Upper lobe of right lung (tissue), 1 donor: ENCODE data around the gene C14orf132. TPM values are rescaled to one million over a fixed set of nuclear protein-coding genes. Genes with fewer than 3 reads are reported as not detected.

Experiments used
- ATAC-seq: fragments of 200-7000 bp; cut with Tn5 transposase; one replicate; pipeline ENCODE4 v1.9.1; 2020; ENCODE audit warnings: mild to moderate bottlenecking, moderate library complexity
- DNase-seq: peaks from one replicate; pipeline ENCODE4 v3.0.0-alpha.2; 2020
- H3K27ac ChIP-seq: fragments of 200-600 bp; one replicate; pipeline ENCODE4 v1.8.0; 2022
- H3K27me3 ChIP-seq: fragments of 200-600 bp; one replicate; pipeline ENCODE4 v1.8.0; 2022; ENCODE audit warnings: mild to moderate bottlenecking
- H3K36me3 ChIP-seq: fragments of 200-600 bp; one replicate; pipeline ENCODE4 v1.8.0; 2022
- H3K4me1 ChIP-seq: fragments of 200-600 bp; one replicate; pipeline ENCODE4 v1.8.0; 2022
- H3K4me3 ChIP-seq: fragments of 200-600 bp; one replicate; pipeline ENCODE4 v1.8.0; 2022; ENCODE audit warnings: mild to moderate bottlenecking
- H3K9me3 ChIP-seq: fragments of 200-600 bp; one replicate; pipeline ENCODE4 v1.8.0; 2022
- intact Hi-C: fragments of 100-400 bp; cut with DNase I; formaldehyde crosslinking; loops from one replicate; pipeline ENCODE4 v1.11.0; 2022
- total RNA-seq: library from RNA; stranded (reverse); fragmentation: NEBNext Ultra II Directional; extraction: Animal tissue kit (Norgen Biotek cat#: 25700); gene quantifications from one replicate; pipeline ENCODE4 v1.2.1, GENCODE V29; 2021
- TF ChIP-seq, protein P1 (sequence below): fragments of 200-600 bp; IDR thresholded peaks from one replicate; pipeline ENCODE4 v1.8.0; 2022; ENCODE audit warnings: antibody characterized with exemption
- donor health status: DM: no; HTN: yes; CAD: no; lungs with severe emphysema.

C14orf132 gene
- total RNA-seq, 1 donor from 2014 or later: 63.1 TPM

DNA sequence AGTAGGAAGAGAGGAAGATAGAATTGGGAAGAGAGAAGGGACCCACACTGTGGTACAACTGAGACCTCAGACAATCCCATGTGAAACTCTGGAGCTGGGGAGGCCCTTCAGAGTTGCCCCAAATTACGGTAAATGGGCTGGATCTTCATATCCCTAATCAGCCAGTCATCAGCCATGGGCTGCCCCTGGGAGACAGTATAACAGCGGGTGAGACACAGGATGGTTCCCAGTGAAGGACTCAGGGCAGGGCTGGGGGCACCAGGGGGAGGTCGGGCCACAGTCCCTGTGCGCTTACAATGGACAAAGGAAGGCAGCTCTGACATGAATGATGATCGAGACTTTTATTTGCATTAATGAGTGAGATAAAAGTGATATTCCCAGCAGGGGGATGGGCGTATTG, 91.2 kb downstream of the C14orf132 start:
- Histone ChIP-seq H3K36me3 (no peaks in the 10 kb centered on the region), H3K4me3 (no peak overlapping the region), H3K27ac (no peak overlapping the region), H3K27me3 (no peaks in the 10 kb centered on the region), H3K9me3 (no peaks in the 10 kb centered on the region), H3K4me1 (peaks cover 18% of the 10 kb centered on the region)
- ATAC-seq: no peak
- no peak for DNase-seq
- TF ChIP-seq, protein P1, sequence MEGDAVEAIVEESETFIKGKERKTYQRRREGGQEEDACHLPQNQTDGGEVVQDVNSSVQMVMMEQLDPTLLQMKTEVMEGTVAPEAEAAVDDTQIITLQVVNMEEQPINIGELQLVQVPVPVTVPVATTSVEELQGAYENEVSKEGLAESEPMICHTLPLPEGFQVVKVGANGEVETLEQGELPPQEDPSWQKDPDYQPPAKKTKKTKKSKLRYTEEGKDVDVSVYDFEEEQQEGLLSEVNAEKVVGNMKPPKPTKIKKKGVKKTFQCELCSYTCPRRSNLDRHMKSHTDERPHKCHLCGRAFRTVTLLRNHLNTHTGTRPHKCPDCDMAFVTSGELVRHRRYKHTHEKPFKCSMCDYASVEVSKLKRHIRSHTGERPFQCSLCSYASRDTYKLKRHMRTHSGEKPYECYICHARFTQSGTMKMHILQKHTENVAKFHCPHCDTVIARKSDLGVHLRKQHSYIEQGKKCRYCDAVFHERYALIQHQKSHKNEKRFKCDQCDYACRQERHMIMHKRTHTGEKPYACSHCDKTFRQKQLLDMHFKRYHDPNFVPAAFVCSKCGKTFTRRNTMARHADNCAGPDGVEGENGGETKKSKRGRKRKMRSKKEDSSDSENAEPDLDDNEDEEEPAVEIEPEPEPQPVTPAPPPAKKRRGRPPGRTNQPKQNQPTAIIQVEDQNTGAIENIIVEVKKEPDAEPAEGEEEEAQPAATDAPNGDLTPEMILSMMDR: no peak
- intact Hi-C loops: no loop called here

GRCh38 chr14:96130854-96131253, 91.7 kb downstream of the C14orf132 start:
- TF ChIP-seq, protein P1: no peak
- no peak overlapping the region for H3K4me3 ChIP-seq
- no peaks in the 10 kb centered on the region for H3K36me3 ChIP-seq
- no peaks in the 10 kb centered on the region for H3K9me3 ChIP-seq
- H3K4me1 ChIP-seq: peaks cover 14% of the 10 kb centered on the region
- DNase-seq (no peak), ATAC-seq (peak; percentile 44)
- H3K27me3 ChIP-seq: no peaks in the 10 kb centered on the region
- intact Hi-C loops: no loop called here
- no peak overlapping the region for H3K27ac ChIP-seq

- Histone ChIP-seq H3K36me3 (no peaks in the 10 kb centered on the region), H3K4me1 (peaks cover 4% of the 10 kb centered on the region), H3K4me3 (no peak overlapping the region), H3K27ac (no peak overlapping the region), H3K9me3 (no peaks in the 10 kb centered on the region), H3K27me3 (no peaks in the 10 kb centered on the region)
- intact Hi-C loops: no loop called here
- ATAC-seq (no peak), DNase-seq (no peak)
- TF ChIP-seq, protein P1: no peak
Measured at GRCh38 chr14:96131836-96132235, 92.7 kb downstream of the C14orf132 start.

GRCh38 chr14:96134508-96134907, 95.3 kb downstream of the C14orf132 start:
- Histone ChIP-seq H3K4me3 (no peak overlapping the region), H3K36me3 (no peaks in the 10 kb centered on the region), H3K27ac (no peak overlapping the region), H3K4me1 (no peaks in the 10 kb centered on the region), H3K27me3 (no peaks in the 10 kb centered on the region), H3K9me3 (no peaks in the 10 kb centered on the region)
- intact Hi-C loops: no loop called here
- DNase-seq (no peak), ATAC-seq (no peak)
- TF ChIP-seq, protein P1: no peak

DNA sequence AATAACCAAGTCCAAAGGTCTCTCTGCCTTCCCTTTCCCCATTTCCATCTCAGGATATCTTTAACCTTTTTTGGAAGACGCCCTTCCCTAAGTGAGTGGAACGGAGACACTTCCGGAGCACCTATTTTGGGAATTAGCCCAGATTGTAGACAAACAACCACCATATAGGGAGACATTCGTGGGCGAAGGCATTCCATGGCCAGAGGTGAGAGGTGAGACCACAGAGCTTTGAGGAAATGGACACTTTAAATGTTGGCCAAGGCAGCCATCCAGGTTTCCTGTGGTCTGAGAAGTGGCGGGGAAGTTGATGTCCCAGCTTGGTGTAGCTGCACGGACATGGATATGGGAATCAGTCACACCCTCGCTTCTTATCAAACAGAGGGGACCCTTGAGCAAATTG, 96.1 kb downstream of the C14orf132 start:
- ATAC-seq (peak; percentile 64), DNase-seq (no peak)
- Histone ChIP-seq H3K4me1 (no peaks in the 10 kb centered on the region), H3K27me3 (no peaks in the 10 kb centered on the region), H3K27ac (no peak overlapping the region), H3K4me3 (no peak overlapping the region), H3K36me3 (no peaks in the 10 kb centered on the region), H3K9me3 (no peaks in the 10 kb centered on the region)
- TF ChIP-seq, protein P1: no peak
- intact Hi-C loops: no loop called here

DNA sequence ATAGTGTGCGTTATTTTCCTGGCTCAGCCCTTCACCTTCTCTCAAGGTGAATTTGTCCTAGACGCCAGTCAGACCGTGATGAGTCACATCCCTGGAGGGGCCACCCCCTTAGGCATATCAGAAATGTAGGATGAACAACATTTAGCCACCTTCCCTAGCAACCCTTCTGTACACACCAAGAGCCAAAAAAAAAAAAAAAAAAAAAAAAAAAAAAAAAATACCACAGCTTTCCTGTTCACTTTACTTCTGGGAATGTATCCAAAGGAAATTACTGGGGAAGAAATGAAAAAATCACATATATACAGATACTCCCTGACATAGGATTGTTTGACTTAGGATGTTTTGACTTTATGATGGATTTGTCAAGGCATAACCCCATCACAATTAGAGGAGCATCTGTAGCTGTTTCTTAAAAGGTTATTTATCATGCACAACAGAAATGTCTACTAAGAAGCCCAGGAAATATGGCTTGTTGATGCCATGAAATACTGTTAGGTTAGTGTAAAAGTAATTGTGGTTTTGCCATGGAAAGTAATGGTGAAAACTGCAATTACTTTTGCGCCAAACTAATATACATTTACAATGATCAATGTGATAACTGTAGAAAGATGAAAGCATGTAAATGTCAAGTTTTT, 97.3 kb downstream of the C14orf132 start:
- no peak for DNase-seq
- no peaks in the 10 kb centered on the region for H3K9me3 ChIP-seq
- intact Hi-C loops: no loop called here
- H3K27ac ChIP-seq: no peak overlapping the region
- no peak for ATAC-seq
- no peaks in the 10 kb centered on the region for H3K27me3 ChIP-seq
- H3K4me3 ChIP-seq: no peak overlapping the region
- TF ChIP-seq, protein P1: no peak
- H3K4me1 ChIP-seq: no peaks in the 10 kb centered on the region
- H3K36me3 ChIP-seq: no peaks in the 10 kb centered on the region
